Parietal lobe (tissue), 1 donor: ENCODE measurements around the gene CD53. TPM values are rescaled to one million over a fixed set of nuclear protein-coding genes. Genes with fewer than 3 reads are reported as not detected.

Experiments
- total RNA-seq: library from RNA; depleted of rRNA; stranded (reverse); fragments of >200 nt; gene quantifications from one replicate; pipeline ENCODE4 v1.2.3, GENCODE V29; 2014

The CD53 gene, protein sequence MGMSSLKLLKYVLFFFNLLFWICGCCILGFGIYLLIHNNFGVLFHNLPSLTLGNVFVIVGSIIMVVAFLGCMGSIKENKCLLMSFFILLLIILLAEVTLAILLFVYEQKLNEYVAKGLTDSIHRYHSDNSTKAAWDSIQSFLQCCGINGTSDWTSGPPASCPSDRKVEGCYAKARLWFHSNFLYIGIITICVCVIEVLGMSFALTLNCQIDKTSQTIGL
- 7.2 TPM for total RNA-seq

DNA sequence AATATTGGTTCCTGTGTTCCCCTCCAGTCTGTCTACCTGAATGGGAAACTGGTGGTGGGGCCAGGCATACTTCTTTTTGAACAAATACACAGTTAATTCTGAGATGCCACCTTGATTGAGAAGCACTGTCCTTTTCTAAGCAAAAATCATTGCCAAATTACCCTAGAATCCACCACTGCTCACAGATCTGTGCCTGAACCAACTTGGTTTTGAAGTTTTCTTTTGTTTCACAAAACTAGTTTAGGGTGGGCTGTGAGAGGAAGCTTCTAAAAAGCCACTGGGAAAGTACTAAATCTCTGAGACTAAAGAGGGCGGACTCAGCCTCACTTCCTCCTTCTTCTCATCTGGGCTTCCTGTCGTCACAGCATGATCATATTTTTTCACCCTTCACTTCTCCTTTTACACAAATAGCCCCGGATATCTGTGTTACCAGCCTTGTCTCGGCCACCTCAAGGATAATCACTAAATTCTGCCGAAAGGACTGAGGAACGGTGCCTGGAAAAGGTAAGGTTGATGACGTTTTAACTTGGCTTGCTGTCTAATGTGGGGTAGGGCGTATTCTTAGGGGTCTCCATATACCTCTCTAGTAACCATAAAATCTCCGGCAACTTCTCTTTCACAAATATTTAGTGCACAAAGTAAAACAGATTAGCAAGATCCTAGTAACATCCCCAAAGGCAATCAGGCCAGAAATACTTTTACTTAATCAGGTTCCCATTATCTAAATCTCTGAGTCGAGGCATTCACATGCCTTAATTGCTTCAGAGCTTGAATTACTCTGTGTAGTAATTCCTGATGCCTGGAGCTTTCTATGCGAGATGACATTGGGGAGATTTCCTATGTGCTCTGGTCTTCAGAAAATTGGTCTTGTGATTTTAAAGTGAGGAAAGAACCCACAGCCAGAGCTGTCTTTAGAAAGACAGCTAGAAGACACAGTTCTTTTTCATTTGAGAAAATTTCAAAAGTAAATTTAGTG is at the start of gene CD53:
TSS of gene CD53 (plus strand) at position 404 of the 976 bp plus-strand sequence. CDS start 18,261 bp downstream, outside the sequence.

Other genes starting within 250 kb of the CD53 start
- gene KCNA3, start 198.2 kb upstream of the CD53 start, total RNA-seq = 36.0 TPM
- 18.5 TPM for gene LRIF1, start 90.8 kb downstream of the CD53 start, total RNA-seq